Measurements from ENCODE around the gene PSMD3.

PSMD3 gene

GRCh38 chr17:39960524-39961041 lies 20.0 kb upstream of the PSMD3 start:
- no peak for DNase-seq (ENCODE audit: low read depth)
- TF ChIP-seq CTCF (IDR thresholded peaks at IDR 0.05; ENCODE audit: low read length, missing control alignments), result no peak
- H3K4me3 ChIP-seq (replicated peaks; ENCODE audit: low read depth, low read length), result no peak overlapping the region

GRCh38 chr17:39962642-39963220 lies 17.9 kb upstream of the PSMD3 start, which contains the start of gene GSDMA:
Gene GSDMA (plus strand): TSS chr17:39963004. CDS start chr17:39965688, 2,684 bp downstream.
- no peak within 1 kb of the TSS for H3K4me3 ChIP-seq (replicated peaks; ENCODE audit: low read depth, low read length)
- TF ChIP-seq CTCF (IDR thresholded peaks at IDR 0.05; ENCODE audit: low read length, missing control alignments), result no peak
- DNase-seq (ENCODE audit: low read depth), result no peak

GRCh38 chr17:39963829-39964228 lies 16.8 kb upstream of the PSMD3 start:
- no peak overlapping the region for H3K4me3 ChIP-seq (replicated peaks; ENCODE audit: low read depth, low read length)
- no peak for DNase-seq (ENCODE audit: low read depth)
- no peak for TF ChIP-seq CTCF (IDR thresholded peaks at IDR 0.05; ENCODE audit: low read length, missing control alignments)

GRCh38 chr17:39965017-39965699 lies 15.4 kb upstream of the PSMD3 start:
- H3K4me3 ChIP-seq (replicated peaks; ENCODE audit: low read depth, low read length), result no peak overlapping the region
- DNase-seq (ENCODE audit: low read depth), result no peak
- no peak for TF ChIP-seq CTCF (IDR thresholded peaks at IDR 0.05; ENCODE audit: low read length, missing control alignments)

- no peak for TF ChIP-seq CTCF (IDR thresholded peaks at IDR 0.05; ENCODE audit: low read length, missing control alignments)
- no peak for DNase-seq (ENCODE audit: low read depth)
- no peak overlapping the region for H3K4me3 ChIP-seq (replicated peaks; ENCODE audit: low read depth, low read length)
Observed at GRCh38 chr17:39966771-39967170, 13.8 kb upstream of the PSMD3 start.

- no peak for TF ChIP-seq CTCF (IDR thresholded peaks at IDR 0.05; ENCODE audit: low read length, missing control alignments)
- DNase-seq (ENCODE audit: low read depth), result no peak
- H3K4me3 ChIP-seq (replicated peaks; ENCODE audit: low read depth, low read length), result no peak overlapping the region
Observed at GRCh38 chr17:39968761-39969160, 11.8 kb upstream of the PSMD3 start.
